Endothelial cell of umbilical vein (primary cell): ENCODE measurements around the gene KIAA1191. TPM values are rescaled to one million over a fixed set of nuclear protein-coding genes. Genes with fewer than 3 reads are reported as not detected.

Source experiments
- BruUV-seq: library from RNA; stranded (reverse); fragments of 400-500 nt; replicated peaks from 2 replicates; lab custom pipeline; 2021; lab: Mats Ljungman, UMichigan
- CTCF ChIA-PET: fragments of 300-600, 350-600 bp; sonication (Branson Sonifier 250); formaldehyde crosslinking; loops from one replicate; lab custom pipeline; 2021; ENCODE audit warnings: antibody characterized with exemption, inconsistent platforms; lab: Charles Lee
- POLR2A ChIA-PET: fragments of 300-600, 350-600 bp; sonication (Branson Sonifier 250); formaldehyde crosslinking; loops from one replicate; lab custom pipeline; 2021; ENCODE audit warnings: antibody characterized with exemption, inconsistent platforms; lab: Charles Lee
- DNase-seq: peaks from one replicate; pipeline ENCODE4 v3.0.0-alpha.2; 2011; ENCODE audit warnings: low read depth, low spot score
- FAIRE-seq: peaks from 2 replicates; lab custom pipeline; 2011; peaks lifted over from hg19 to GRCh38; lab: Jason Lieb, UNC
- H2AFZ ChIP-seq: 2 replicates; pipeline ENCODE4 v1.6.0; 2012; ENCODE audit warnings: low read depth, low read length, control low read depth, inconsistent platforms
- H3K27ac ChIP-seq: 2 replicates; pipeline ENCODE4 v1.5.1; 2011; ENCODE audit warnings: low read depth, mild to moderate bottlenecking, control low read depth, low read length, moderate library complexity; ENCODE audit not compliant: insufficient read depth
- H3K27me3 ChIP-seq, 2 experiments: 2 replicates each; pipeline versions ENCODE4 v1.6.0 to v1.6.1; 2011; ENCODE audit warnings: low read length in 2 of 2, mixed read lengths in 1 of 2; ENCODE audit not compliant: control insufficient read depth in 2 of 2, insufficient read depth in 2 of 2
- H3K36me3 ChIP-seq, 2 experiments: 2 replicates in 1 of 2; 3 replicates in 1 of 2; pipeline ENCODE4 v1.5.1; 2011; ENCODE audit warnings: low read length in 2 of 2, mild to moderate bottlenecking in 1 of 2, moderate library complexity in 1 of 2; ENCODE audit not compliant: control insufficient read depth in 2 of 2, insufficient read depth in 2 of 2; ENCODE audit errors: extremely low read depth in 1 of 2
- H3K4me1 ChIP-seq: 3 replicates; pipeline ENCODE4 v1.5.1; 2011; ENCODE audit warnings: mild to moderate bottlenecking, low read length; ENCODE audit not compliant: control insufficient read depth, insufficient read depth; ENCODE audit errors: extremely low read depth
- H3K4me2 ChIP-seq: 2 replicates; pipeline ENCODE4 v1.6.1; 2011; ENCODE audit warnings: low read length, control low read depth, mixed read lengths; ENCODE audit not compliant: insufficient read depth
- H3K4me3 ChIP-seq, 3 experiments: fragments of 200-600 bp in 1 of 3; sonication (generic), shearing (Covaris generic) in 1 of 3; replicated peaks in 1 of 3; 2 replicates each; pipeline ENCODE4 v1.5.1; 2011 to 2016; ENCODE audit warnings: control low read depth in 3 of 3, low read length in 3 of 3, mild to moderate bottlenecking in 2 of 3, inconsistent platforms in 1 of 3, low read depth in 1 of 3, moderate library complexity in 1 of 3; ENCODE audit not compliant: insufficient read depth in 1 of 3
- H3K79me2 ChIP-seq: 2 replicates; pipeline ENCODE4 v1.6.0; 2012; ENCODE audit warnings: low read length, inconsistent platforms; ENCODE audit not compliant: control insufficient read depth, insufficient read depth
- H3K9ac ChIP-seq: replicated peaks from 2 replicates; pipeline ENCODE3; 2011; ENCODE audit warnings: low read length, control low read depth; ENCODE audit not compliant: insufficient read depth; ENCODE audit errors: extremely low read depth
- H3K9me1 ChIP-seq: replicated peaks from 3 replicates; pipeline ENCODE4 v1.6.0; 2011; ENCODE audit warnings: mild to moderate bottlenecking, low read length; ENCODE audit not compliant: control insufficient read depth, insufficient read depth; ENCODE audit errors: extremely low read depth
- H3K9me3 ChIP-seq: replicated peaks from 2 replicates; pipeline ENCODE4 v1.5.1; 2012; ENCODE audit warnings: low read length, inconsistent platforms; ENCODE audit not compliant: control insufficient read depth, insufficient read depth
- H4K20me1 ChIP-seq: replicated peaks from 2 replicates; pipeline ENCODE3; 2011; ENCODE audit warnings: mild to moderate bottlenecking, low read length; ENCODE audit not compliant: control insufficient read depth, insufficient read depth; ENCODE audit errors: extremely low read depth
- EZH2 ChIP-seq: IDR thresholded peaks from 2 replicates; pipeline ENCODE4 v1.6.1; 2012; ENCODE audit warnings: borderline replicate concordance, low read depth, mild to moderate bottlenecking, moderate library complexity, low read length, inconsistent platforms; ENCODE audit not compliant: severe bottlenecking
- FOS ChIP-seq: IDR thresholded peaks from 2 replicates; pipeline ENCODE4 v1.6.1; 2011; ENCODE audit warnings: mild to moderate bottlenecking, low read length, moderate library complexity, borderline replicate concordance; ENCODE audit not compliant: insufficient read depth
- GATA2 ChIP-seq: IDR thresholded peaks from 2 replicates; pipeline ENCODE4 v1.7.0; 2011; ENCODE audit warnings: low read depth, mild to moderate bottlenecking, moderate library complexity, mixed read lengths, low read length; ENCODE audit not compliant: insufficient read length, insufficient read depth
- JUN ChIP-seq: IDR thresholded peaks from 2 replicates; pipeline ENCODE4 v1.6.1; 2011; ENCODE audit warnings: borderline replicate concordance, low read depth; ENCODE audit not compliant: insufficient read length, insufficient read depth
- MYC ChIP-seq: IDR thresholded peaks from one replicate; pipeline ENCODE4 v1.6.1; 2011; ENCODE audit warnings: mild to moderate bottlenecking, low read depth, low read length
- POLR2A ChIP-seq: IDR thresholded peaks from 2 replicates; pipeline ENCODE4 v1.6.1; 2012; ENCODE audit warnings: low read depth, mild to moderate bottlenecking, control low read depth, low read length
- POLR2AphosphoS5 ChIP-seq: IDR thresholded peaks from 2 replicates; pipeline ENCODE4 v1.6.1; 2012; ENCODE audit warnings: low read depth, mild to moderate bottlenecking, control low read depth, low read length, moderate library complexity; ENCODE audit not compliant: insufficient read depth
- dilution Hi-C: fragments of 300-500 bp; cut with MboI; formaldehyde crosslinking; loops from one replicate; pipeline ENCODE4 v1.15.0; 2019; ENCODE audit warnings: low sequenced_read_pairs; ENCODE audit not compliant: extremely low pct_ligation_motif_present
- intact Hi-C: fragments of 100-400 bp; cut with micrococcal nuclease; formaldehyde crosslinking; loops from one replicate; pipeline ENCODE4 v1.10.0; 2022
- polyA plus RNA-seq, 4 experiments: library from polyadenylated mRNA; depleted of rRNA in 3 of 4; stranded (reverse) in 3 of 4; unstranded in 1 of 4; fragments of >200 nt; gene quantifications; 2 replicates each; pipeline versions ENCODE4 v1.2.1 to v1.2.3, GENCODE V29; 2011 to 2012; ENCODE audit warnings: missing spikeins in 1 of 4
- total RNA-seq: library from RNA; stranded (reverse); gene quantifications from 2 replicates; pipeline ENCODE4 v1.2.3, GENCODE V29; 2021
- TF ChIP-seq, protein P1 (sequence below), 2 donors: IDR thresholded peaks; 1 replicate in 1 of 2; 2 replicates in 1 of 2; pipeline ENCODE4 v1.5.1; 2011; ENCODE audit warnings: low read length in 2 of 2, mild to moderate bottlenecking in 2 of 2, moderate library complexity in 2 of 2, control low read depth in 1 of 2, inconsistent platforms in 1 of 2, low read depth in 1 of 2; ENCODE audit not compliant: insufficient read depth in 1 of 2; ENCODE audit errors: extremely low read depth in 1 of 2
- TF ChIP-seq, protein P2 (sequence below): IDR thresholded peaks from 2 replicates; pipeline ENCODE4 v1.6.1; 2011; ENCODE audit not compliant: insufficient read depth, insufficient read length

KIAA1191 gene
- total and polyA plus RNA-seq, 2 donors (not counting 3 experiments of a cell fraction or from before 2014, with no cell fraction given): 114 to 116 TPM

DNA sequence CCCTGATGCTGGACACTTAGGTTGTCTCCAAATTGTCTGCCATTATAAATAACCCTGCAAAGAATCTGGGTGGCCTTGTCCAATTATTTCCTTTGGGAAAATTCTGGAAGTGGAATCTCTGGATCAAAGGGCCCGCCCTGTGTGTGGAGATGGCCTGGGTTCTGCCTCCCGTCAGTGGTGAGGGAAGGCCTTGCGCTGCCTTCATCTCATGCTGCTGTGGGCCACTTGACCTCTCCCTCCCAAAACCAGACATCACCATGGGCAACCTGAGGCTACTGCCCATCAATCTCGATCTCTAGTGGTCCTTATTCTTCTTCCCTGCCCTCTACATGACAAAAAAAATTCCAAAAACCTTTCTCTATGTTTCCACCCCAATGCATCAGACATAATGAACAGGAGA lies 48.2 kb upstream of the KIAA1191 start:
- no peak for FAIRE-seq

More for the DNA sequence above, 48.2 kb upstream of the KIAA1191 start:
- no peak for DNase-seq
- Histone ChIP-seq H3K27me3 (no peaks in the 10 kb centered on the region), H4K20me1 (no peaks in the 10 kb centered on the region), H3K36me3 (peaks cover 3 to 9% of the 10 kb centered on the region in 2 experiments), H3K27ac (no peak overlapping the region), H3K9ac (no peak overlapping the region), H3K4me2 (no peak overlapping the region), H3K4me1 (no peaks in the 10 kb centered on the region), H3K79me2 (peaks cover 4% of the 10 kb centered on the region), H3K9me1 (no peaks in the 10 kb centered on the region), H2AFZ (no peak overlapping the region), H3K9me3 (no peaks in the 10 kb centered on the region), H3K4me3 (no peak overlapping the region)
- ChIA-PET POLR2A (no interaction called here), CTCF (no interaction called here)
- TF ChIP-seq MYC (no peak), JUN (no peak), EZH2 (no peak), POLR2AphosphoS5 (no peak), FOS (no peak), GATA2 (no peak), POLR2A (no peak)
- TF ChIP-seq, protein P1, sequence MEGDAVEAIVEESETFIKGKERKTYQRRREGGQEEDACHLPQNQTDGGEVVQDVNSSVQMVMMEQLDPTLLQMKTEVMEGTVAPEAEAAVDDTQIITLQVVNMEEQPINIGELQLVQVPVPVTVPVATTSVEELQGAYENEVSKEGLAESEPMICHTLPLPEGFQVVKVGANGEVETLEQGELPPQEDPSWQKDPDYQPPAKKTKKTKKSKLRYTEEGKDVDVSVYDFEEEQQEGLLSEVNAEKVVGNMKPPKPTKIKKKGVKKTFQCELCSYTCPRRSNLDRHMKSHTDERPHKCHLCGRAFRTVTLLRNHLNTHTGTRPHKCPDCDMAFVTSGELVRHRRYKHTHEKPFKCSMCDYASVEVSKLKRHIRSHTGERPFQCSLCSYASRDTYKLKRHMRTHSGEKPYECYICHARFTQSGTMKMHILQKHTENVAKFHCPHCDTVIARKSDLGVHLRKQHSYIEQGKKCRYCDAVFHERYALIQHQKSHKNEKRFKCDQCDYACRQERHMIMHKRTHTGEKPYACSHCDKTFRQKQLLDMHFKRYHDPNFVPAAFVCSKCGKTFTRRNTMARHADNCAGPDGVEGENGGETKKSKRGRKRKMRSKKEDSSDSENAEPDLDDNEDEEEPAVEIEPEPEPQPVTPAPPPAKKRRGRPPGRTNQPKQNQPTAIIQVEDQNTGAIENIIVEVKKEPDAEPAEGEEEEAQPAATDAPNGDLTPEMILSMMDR (IDR thresholded peaks at IDR 0.05; ENCODE audit: extremely low read depth in 1 of 2, insufficient read depth in 1 of 2, low read depth in 1 of 2, low read length in 2 of 2): no peak
- TF ChIP-seq, protein P2, sequence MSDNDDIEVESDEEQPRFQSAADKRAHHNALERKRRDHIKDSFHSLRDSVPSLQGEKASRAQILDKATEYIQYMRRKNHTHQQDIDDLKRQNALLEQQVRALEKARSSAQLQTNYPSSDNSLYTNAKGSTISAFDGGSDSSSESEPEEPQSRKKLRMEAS: no peak
- dilution Hi-C loops: no loop called here
- no TSS peak for BruUV-seq
- intact Hi-C loops: no loop called here
